Measurements from ENCODE around the gene PRKCZ.

The PRKCZ gene

GRCh38 chr1:2213576-2214505, 163.6 kb downstream of the PRKCZ start:
- no peak for DNase-seq

GRCh38 chr1:2214541-2215241, 164.5 kb downstream of the PRKCZ start:
- no peak for DNase-seq

GRCh38 chr1:2215329-2215728, 165.1 kb downstream of the PRKCZ start:
- DNase-seq, result no peak

DNA sequence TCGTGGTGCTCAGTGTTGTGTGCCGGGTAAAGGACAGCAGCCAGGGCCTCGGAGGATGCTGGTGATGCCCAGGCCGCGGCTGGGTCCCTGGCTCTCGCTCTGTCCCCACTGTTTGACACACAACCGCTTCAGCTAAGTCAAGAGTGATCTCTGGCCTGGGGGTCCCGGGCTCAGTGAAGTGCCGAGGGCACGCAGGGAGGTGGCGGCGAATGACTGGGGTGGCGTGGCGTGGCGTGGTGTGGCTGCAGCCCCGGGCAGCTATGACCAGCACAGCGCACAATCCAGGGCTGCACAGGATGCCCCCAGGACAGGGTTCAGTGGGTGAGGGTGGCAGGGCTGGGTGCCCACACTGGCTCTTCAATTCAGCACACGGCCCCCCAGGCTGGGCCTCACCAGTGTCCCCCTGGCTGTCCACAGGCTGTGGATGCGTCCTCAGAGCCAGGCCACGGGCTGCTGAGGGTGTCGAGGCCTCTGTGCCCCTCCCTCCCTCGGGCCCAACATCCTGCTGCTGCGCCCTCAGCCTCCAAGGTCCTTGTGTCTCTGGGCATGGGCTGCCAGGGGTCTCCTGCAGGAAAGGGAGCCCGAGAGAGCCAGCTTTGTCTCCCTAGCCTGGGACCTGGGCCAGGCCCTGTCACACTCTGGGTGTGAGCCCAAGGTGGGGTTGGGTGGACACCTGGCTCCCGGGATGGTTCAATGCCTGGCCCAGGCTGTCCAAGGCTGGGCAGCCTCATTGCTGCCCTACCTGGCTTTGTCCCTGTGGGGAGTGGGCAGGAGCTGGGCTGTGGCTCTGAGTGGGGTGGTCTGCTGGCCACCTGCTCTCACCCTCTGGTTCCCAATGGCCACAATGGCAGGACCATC, 165.9 kb downstream of the PRKCZ start:
- no peak for DNase-seq

DNA sequence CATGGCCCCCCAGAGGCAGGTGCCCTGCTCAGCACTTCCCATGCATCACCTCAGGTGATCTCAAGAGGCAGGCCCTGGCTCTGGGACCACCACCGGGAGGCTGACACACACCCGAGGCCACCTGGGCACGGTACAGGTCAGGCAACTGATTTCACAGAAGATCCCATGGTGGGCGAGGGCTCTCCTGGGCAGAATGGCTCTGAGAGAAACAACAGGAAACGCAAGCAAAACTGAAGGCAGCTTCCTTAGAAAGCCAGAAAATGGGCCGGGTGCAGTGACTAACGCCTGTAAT, 166.5 kb downstream of the PRKCZ start:
- no peak for DNase-seq

DNA sequence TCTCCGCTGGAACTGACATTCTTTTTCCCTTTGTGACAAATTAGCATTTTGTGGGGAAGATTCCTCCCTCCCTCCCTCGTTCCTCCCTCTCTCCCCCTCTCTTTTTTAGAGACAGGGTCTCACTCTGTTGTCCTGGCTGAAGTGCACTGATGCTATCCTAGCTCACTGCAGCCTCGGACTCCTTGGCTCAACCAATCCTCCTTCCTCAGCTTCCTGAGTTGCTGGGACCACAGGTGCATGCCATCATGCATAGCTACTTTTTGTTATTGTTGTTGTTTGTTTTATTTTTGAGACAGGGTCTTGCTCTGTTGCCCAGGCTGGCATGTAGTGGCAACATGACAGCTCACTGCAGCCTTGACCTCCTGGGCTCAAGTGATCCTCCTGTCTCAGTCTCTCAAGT, 171.1 kb downstream of the PRKCZ start:
- DNase-seq, result no peak

DNA sequence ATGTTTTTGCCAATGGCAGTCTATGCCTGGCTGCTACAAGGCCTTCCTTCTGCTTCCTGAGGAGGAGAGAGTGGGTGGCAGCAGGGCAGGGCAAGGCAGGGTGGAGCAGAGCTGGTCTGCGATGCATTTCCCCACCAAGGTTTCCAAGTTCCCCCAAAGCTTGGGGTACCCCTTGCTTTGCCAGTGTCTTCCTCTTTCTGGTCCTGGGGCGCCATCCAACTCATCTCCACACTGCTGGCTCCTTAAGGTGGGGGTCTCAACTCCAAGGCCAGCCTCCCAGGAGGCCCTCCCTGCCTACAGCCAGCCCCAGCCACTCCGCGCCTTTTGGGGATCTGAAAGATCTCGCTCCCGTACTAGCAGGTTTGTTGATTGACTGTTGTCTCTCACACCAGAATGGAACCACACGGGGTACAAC, 174.0 kb downstream of the PRKCZ start:
- no peak for DNase-seq

DNA sequence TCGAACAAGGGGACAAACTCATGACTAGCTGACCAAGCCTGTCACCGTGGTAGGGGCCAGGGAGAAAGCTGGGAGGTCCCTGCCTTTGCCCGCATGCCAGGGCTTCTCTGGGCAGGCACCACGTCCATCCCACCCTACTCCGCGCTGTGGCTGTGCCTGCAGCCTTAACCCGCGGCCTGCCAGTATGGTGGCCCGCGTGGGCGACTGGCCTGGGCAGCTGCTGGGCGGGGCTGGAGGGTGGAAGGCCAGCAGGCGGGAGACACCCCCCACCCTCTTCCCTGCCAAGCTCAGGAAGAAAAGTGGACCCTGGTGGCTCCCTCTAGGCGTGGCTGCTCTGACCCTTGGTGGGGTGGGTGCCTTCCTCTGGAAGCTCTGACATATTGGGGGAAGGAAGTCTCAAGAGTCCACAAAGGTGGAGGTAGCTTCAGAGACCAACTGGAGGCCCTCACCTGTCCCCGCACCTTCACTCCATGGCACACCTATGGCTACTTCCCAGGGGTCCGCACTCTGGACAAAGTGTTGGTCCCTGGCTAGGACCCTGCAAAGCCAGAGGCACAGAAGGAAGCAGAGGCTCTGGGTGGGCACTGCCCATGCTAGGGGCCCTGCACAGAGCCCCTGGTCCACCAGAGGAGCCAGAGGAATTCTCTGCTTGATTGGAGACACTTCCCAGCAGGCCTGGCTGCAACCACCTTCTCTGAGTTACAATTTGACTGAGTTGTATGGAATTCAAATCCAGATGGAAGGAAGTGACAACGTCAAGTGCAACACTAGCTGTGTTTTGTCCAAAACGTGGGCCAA, 174.6 kb downstream of the PRKCZ start:
- no peak for DNase-seq

GRCh38 chr1:2226525-2227345, 176.5 kb downstream of the PRKCZ start:
- DNase-seq, result no peak

DNA sequence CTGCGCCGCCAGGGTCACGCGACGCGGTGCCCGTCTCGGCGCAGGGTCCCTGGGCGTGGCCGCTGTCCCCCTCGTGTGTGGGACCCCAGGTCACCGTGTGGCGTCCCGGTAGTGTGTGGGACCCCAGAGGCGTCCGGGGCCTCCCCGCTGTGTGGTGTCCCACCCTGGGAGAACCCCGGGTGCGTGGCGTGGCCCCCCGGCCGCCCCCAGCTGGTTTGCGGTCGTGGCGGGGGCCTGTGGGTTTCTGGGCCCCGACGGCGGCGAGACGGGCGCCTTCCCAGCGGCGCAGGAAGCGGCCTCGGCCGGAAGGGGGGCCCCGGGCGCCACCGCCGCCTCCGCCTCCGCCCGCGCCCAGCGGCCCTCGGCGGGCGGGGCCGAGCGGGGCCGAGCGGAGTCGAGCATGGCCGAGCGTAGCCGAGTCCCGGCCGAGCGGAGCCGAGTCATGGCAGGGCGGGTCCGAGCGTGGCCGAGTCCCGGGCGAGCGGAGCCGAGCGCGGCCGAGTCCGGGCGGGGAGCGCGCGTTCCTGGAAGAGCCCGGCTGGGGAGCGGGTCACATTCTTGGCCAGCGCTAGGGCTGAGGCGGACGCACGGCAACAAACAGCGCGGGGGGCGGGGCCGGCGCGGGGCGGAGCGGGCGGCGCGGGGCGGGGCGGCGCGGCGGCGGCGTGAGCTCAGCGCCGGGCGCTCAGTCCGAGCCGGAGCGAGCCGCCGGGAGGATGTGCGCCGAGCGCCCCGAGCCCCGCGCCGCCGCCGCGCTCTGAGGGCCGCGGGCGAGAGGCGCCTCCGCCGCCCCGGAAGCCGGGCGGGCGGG, 177.3 kb downstream of the PRKCZ start:
- peak; percentile 90 to 95 for DNase-seq

- no peak for DNase-seq
Observed at GRCh38 chr1:2228157-2228594, 178.0 kb downstream of the PRKCZ start, which contains the start of gene SKI. SKI (plus strand) TSS chr1:2228319; CDS start chr1:2228767, 448 bp downstream.

DNA sequence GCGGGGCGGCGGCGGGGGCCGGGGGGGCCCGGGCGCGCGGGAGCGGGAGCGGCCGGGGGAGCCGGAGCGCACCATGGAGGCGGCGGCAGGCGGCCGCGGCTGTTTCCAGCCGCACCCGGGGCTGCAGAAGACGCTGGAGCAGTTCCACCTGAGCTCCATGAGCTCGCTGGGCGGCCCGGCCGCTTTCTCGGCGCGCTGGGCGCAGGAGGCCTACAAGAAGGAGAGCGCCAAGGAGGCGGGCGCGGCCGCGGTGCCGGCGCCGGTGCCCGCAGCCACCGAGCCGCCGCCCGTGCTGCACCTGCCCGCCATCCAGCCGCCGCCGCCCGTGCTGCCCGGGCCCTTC, 178.5 kb downstream of the PRKCZ start:
- DNase-seq, result no peak

DNA sequence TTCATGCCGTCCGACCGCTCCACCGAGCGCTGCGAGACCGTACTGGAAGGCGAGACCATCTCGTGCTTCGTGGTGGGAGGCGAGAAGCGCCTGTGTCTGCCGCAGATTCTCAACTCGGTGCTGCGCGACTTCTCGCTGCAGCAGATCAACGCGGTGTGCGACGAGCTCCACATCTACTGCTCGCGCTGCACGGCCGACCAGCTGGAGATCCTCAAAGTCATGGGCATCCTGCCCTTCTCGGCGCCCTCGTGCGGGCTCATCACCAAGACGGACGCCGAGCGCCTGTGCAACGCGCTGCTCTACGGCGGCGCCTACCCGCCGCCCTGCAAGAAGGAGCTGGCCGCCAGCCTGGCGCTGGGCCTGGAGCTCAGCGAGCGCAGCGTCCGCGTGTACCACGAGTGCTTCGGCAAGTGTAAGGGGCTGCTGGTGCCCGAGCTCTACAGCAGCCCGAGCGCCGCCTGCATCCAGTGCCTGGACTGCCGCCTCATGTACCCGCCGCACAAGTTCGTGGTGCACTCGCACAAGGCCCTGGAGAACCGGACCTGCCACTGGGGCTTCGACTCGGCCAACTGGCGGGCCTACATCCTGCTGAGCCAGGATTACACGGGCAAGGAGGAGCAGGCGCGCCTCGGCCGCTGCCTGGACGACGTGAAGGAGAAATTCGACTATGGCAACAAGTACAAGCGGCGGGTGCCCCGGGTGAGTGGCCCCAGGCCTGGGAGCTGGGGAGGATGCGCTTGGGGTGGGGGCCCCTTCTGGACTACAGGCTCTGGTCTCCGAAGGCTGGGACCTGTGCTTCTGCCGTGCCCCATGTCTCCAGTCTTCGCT, 179.0 kb downstream of the PRKCZ start:
- peak; percentile 48 to 52 for DNase-seq

- DNase-seq, result no peak
Observed at GRCh38 chr1:2229911-2230731, 179.9 kb downstream of the PRKCZ start.

GRCh38 chr1:2230781-2231531, 180.7 kb downstream of the PRKCZ start:
- peak in 1 of 2 experiments; percentile 30 for DNase-seq

DNA sequence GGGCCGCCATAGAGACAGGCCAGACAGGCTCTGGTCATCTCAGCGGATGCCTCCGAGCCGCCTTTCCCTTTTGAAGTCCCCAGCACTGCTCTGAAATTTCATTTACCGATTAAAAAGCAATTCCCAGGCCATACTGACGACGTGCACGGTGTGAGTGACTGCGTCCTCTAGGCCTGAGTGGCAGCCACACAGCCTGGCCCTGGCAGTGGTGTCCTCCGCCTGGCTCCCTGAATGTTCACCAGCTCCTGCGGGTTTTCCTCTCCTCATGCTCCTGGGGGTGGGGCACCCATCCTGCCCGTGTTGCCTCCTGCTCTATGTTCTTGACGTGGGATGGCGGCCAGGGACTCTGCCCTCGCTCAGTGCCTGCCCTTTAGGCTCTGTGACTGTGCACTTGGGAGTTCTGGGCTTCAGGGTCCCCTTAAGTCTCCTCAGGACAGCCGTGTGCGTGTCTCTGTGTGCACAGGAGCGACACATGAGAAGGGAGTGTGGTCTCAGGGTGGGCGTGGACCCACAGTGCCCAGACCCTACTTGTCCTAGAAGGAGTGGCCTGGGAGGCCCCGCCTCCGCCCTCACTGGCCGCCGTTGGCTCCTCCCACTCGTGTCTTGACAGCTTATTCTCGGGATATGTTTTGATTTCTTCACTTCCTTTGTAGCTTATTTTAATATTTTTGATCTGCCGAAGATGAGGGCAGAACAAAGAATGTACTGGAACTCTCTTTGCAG, 181.5 kb downstream of the PRKCZ start:
- peak; percentile 67 to 71 for DNase-seq

- DNase-seq, result no peak
Observed at GRCh38 chr1:2232255-2232915, 182.2 kb downstream of the PRKCZ start.
